ENCODE results near the gene DCK.
"Not testable (repeated sequence)": the region's sequence is repeated elsewhere in the genome, so short reads cannot be mapped to it uniquely, and the experiment has no call there.

The DCK gene

GRCh38 chr4:70993181-70994068 is at the start of gene DCK:
DCK (plus strand) TSS chr4:70993649; CDS start chr4:70993836, 187 bp downstream.
- DNase-seq: peak; percentile 36

DNA sequence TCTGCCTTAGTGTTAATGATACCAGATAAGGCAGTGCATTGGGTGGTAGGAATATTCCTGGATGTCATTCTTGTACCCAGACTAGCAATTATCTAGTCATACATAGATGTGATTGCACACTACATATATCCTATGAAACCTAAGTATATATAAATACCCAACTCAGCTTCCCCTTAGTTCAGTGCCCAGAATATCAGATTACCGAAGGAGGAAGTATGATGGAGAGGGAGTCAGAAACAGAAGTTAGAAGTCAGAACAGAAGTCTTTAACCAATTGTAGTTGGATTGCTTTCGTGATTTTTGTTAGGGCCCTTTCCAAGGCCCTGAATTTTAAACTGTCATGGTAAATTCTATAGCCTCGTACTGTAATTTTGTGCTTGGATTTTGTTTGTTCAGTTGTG is 48.4 kb upstream of the DCK start:
- no peak for DNase-seq

GRCh38 chr4:70945452-70946055 is 47.9 kb upstream of the DCK start:
- no peak for DNase-seq

GRCh38 chr4:70946939-70947338 is 46.5 kb upstream of the DCK start:
- no peak for DNase-seq

GRCh38 chr4:70948665-70949260 is 44.7 kb upstream of the DCK start:
- DNase-seq: no peak

DNA sequence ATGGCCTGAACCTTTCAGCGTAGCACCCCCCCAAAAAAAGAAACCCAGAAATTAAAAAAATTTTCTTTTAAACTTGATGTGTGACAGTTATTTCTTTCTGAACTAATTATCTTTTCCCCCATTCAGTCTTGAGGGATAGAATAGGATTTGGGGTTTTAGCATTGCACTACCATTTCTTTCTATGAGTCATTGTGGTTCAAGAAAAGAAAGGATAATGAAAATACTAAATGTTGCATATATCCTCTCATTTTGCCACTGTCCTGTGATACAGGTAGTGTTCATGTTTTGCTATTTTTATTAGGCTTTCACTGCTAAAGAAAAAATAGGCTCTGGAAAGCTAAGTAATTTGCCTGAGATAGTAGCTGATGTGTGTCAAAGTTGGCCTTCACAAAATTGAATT is 39.4 kb upstream of the DCK start:
- DNase-seq: no peak

GRCh38 chr4:70956549-70957210 is 36.8 kb upstream of the DCK start:
- DNase-seq: no peak

- no peak for DNase-seq
Observed at GRCh38 chr4:70958681-70959080, 34.8 kb upstream of the DCK start.

DNA sequence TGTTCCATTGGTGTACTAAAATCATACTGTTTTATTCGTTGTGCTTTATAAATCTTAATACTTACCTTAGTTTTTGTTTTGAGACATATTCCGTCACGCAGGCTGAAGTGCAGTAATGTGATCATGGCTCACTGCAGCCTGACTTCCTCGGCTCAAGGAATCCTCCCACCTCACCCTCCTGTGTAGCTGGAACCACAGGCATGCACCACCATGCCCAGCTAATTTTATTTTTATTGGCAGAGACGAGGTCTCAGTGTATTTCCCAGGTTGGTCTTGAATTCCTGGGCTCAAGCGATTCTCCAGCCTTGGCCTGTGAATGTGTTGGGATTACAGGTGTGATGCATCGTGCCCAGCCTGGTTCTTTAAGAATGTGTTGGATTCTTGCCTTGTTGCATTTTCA is 24.4 kb upstream of the DCK start:
- no peak for DNase-seq

DNA sequence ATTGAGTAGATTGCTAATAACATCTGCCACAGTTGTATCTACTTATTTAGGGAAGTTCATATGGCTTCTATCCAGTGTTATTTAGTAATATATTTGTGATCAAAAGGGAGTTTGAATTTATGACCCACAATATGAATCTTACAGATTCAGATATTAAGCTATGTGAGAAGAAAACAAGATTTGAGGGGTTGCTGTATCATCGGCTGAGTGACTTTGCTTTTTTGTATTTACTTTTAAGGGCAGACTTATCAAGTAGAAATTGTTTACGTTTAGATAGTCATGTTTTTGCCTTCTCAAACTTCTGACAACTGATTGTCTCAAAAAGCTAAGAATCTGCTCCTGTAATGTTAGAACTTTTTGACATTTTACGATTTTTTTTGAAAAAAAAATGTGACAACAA is 17.2 kb upstream of the DCK start:
- no peak for DNase-seq

GRCh38 chr4:70979445-70980008 is 13.9 kb upstream of the DCK start:
- no peak for DNase-seq

GRCh38 chr4:70980196-70980595 is 13.3 kb upstream of the DCK start:
- DNase-seq: no peak

GRCh38 chr4:70984106-70984505 is 9.3 kb upstream of the DCK start:
- DNase-seq: no peak

DNA sequence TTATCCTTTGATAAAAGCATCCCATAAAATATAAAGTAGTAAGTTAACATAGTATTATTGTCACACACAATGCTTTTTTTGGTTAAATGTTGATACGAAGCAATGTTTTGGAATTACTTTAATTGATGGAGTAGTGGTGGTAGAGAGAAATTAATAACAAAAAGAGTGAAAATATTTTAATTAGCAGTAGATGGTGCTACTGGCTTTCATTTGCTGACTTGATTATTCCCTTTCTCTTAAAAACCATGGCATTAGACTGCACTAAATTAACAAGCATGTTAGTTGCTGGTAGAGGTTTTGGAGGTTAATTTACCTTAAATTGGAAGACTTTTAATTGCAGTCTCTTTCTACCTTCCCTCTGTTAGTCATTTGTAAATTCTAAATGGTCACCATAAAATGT is 8.9 kb upstream of the DCK start:
- DNase-seq: no peak

GRCh38 chr4:70991596-70991995 is 1.9 kb upstream of the DCK start:
- no peak for DNase-seq

DNA sequence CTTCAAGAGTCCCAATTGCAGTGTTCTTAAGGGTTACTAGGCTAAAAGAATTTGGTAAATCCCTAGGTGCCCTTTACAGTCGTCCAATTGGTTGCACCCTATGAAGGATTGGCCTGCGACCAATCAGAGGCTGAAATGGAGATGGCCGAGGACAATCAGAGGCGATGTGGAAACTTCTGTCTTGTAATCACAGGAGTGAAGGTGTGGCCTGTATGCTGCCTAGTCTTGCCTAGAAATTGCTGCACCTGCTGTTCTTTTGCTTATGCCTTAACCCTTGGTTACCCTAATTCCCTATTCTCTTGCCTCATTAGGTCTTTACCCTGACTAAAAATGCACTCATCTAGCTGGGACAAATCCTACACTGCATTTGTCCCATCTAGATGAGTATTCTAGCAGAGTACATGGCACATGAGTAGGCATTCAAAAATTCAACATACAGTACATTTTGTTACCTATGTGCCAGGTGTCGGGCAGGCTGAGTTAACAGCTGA is 1.0 kb upstream of the DCK start:
- no peak for DNase-seq

- DNase-seq: no peak
Observed at GRCh38 chr4:70994069-70994366, 569 bp downstream of the DCK start.

GRCh38 chr4:70994387-70995099 is 1.1 kb downstream of the DCK start:
- no peak for DNase-seq

DNA sequence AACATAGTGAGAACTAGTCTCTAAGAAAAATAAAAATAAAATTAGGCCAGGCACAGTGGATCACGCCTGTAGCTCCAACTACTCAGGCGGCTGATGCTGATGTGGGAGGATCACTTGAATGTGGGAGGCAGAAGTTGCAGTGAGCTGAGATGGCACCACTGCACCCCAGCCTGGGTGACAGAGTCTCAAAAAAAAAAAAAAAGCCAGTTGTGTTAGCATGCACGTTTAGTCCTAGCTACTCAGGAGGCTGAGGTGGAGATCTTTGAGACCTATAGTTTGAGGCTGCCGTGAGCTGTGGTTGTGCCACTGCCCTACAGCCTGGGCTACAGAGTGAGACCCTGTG is 2.5 kb downstream of the DCK start:
- no peak for DNase-seq

DNA sequence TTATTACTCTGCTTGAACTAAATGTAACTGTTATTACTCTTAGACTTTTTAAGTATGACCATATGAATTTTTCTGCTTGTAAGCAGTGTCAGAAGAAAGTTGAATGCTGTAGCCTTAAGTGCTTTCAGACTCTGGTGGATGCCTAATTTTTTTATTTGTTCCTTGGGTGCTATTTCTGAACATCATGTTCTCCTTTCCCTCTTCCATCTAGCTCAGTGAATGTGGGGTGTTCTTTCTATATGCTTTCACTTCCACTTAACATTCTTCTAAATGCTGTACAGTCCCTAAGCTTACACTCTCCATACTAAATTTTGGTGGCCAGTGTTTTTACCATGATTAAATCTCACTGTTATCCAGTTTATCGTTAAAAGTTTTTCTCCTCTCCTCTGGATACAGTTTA is 3.6 kb downstream of the DCK start:
- DNase-seq: no peak

DNA sequence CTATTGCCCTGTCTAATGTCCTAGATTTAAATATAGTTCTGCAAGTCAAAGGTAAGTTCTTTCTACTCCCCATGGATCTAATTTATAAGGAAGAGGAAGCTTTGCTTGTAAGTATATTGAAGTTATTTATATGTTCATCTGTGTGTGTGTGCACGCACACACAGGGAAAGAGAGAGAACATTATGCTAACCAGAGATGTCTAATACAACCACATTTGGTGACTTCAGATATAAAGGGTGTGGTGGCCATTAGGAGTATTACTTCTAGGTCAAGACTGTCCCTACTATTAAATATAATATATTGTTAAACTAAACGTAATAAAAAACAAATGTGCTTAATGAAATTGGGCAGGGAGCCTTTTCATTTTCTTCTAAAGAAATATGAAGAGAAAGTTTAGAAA is 4.1 kb downstream of the DCK start:
- DNase-seq: no peak

- DNase-seq: not testable (repeated sequence)
Observed at GRCh38 chr4:70999639-71000038, 6.2 kb downstream of the DCK start.

DNA sequence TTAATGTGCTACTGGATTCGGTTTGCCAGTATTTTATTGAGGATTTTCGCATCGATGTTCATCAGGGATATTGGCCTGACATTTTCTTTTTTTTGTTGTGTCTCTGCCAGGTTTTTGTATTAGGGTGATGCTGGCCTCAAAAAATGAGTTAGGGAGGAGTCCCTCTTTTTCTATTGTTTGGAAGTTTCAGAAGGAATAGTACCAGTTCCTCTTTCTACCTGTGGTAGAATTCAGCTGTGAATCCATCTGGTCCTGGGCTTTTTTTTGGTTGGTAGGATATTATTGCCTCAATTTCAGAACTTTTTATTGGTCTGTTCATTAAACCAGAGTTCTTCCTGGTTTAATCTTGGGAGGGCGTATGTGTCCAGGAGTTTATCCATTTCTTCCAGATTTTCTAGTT is 7.9 kb downstream of the DCK start:
- DNase-seq: not testable (repeated sequence)
